ENCODE measurements around the gene LSMEM2. TPM values are rescaled to one million over a fixed set of nuclear protein-coding genes. Genes with fewer than 3 reads are reported as not detected.
"Not testable (repeated sequence)": the region's sequence is repeated elsewhere in the genome, so short reads cannot be mapped to it uniquely, and the experiment has no call there.

The LSMEM2 gene
- total RNA-seq, 1 donor from 2014 or later = not detected

GRCh38 chr3:50303013-50303815 is 24.3 kb downstream of the LSMEM2 start, which contains the start of gene HYAL1:
Gene HYAL1 (minus strand): TSS chr3:50303574. CDS start chr3:50302956, 618 bp downstream.
- intact Hi-C loops (cut with micrococcal nuclease) = no loop called here
- DNase-seq (ENCODE audit: low spot score) = no peak
- Mint-ChIP-seq H3K27ac (no peak within 1 kb of the TSS), H3K27me3 (ENCODE audit: insufficient read depth) (peaks cover 1% of the 10 kb centered on the region), H3K9me3 (no peaks in the 10 kb centered on the region), H3K36me3 (ENCODE audit: low read depth) (no peaks in the 10 kb centered on the region), H3K4me1 (ENCODE audit: low read depth) (peaks cover 12% of the 10 kb centered on the region), H3K4me3 (no peak within 1 kb of the TSS)

- Mint-ChIP-seq H3K27me3 (ENCODE audit: insufficient read depth) (peaks cover 1% of the 10 kb centered on the region), H3K4me1 (ENCODE audit: low read depth) (peaks cover 10% of the 10 kb centered on the region), H3K4me3 (no peak overlapping the region), H3K27ac (no peak overlapping the region), H3K36me3 (ENCODE audit: low read depth) (no peaks in the 10 kb centered on the region), H3K9me3 (no peaks in the 10 kb centered on the region)
- intact Hi-C loops (cut with micrococcal nuclease) = no loop called here
- DNase-seq (ENCODE audit: low spot score) = no peak
These were observed 25.7 kb downstream of the LSMEM2 start for GRCh38 chr3:50304601-50305000.

- H3K36me3 Mint-ChIP-seq (ENCODE audit: low read depth); H3K9me3 Mint-ChIP-seq; H3K27ac Mint-ChIP-seq; H3K4me3 Mint-ChIP-seq; intact Hi-C loops (cut with micrococcal nuclease); H3K4me1 Mint-ChIP-seq (ENCODE audit: low read depth); DNase-seq (ENCODE audit: low spot score); H3K27me3 Mint-ChIP-seq (ENCODE audit: insufficient read depth): not testable (repeated sequence)
These were observed 33.2 kb downstream of the LSMEM2 start for GRCh38 chr3:50312041-50312440.

GRCh38 chr3:50314342-50314741 is 35.5 kb downstream of the LSMEM2 start:
- no peaks in the 10 kb centered on the region for H3K9me3 Mint-ChIP-seq
- DNase-seq (ENCODE audit: low spot score) = no peak
- H3K27me3 Mint-ChIP-seq (ENCODE audit: insufficient read depth) = no peaks in the 10 kb centered on the region
- H3K4me3 Mint-ChIP-seq = no peak overlapping the region
- peaks cover 18% of the 10 kb centered on the region for H3K4me1 Mint-ChIP-seq (ENCODE audit: low read depth)
- no peak overlapping the region for H3K27ac Mint-ChIP-seq
- intact Hi-C loops (cut with micrococcal nuclease) = no loop called here
- peaks cover 16% of the 10 kb centered on the region for H3K36me3 Mint-ChIP-seq (ENCODE audit: low read depth)

GRCh38 chr3:50314816-50315215 is 35.9 kb downstream of the LSMEM2 start:
- intact Hi-C loops (cut with micrococcal nuclease) = no loop called here
- H3K9me3 Mint-ChIP-seq = no peaks in the 10 kb centered on the region
- no peaks in the 10 kb centered on the region for H3K27me3 Mint-ChIP-seq (ENCODE audit: insufficient read depth)
- no peak overlapping the region for H3K4me3 Mint-ChIP-seq
- peaks cover 19% of the 10 kb centered on the region for H3K36me3 Mint-ChIP-seq (ENCODE audit: low read depth)
- H3K4me1 Mint-ChIP-seq (ENCODE audit: low read depth) = peaks cover 19% of the 10 kb centered on the region
- no peak overlapping the region for H3K27ac Mint-ChIP-seq
- no peak for DNase-seq (ENCODE audit: low spot score)

GRCh38 chr3:50316657-50317242 is 37.9 kb downstream of the LSMEM2 start:
- Mint-ChIP-seq H3K9me3 (no peaks in the 10 kb centered on the region), H3K27me3 (ENCODE audit: insufficient read depth) (no peaks in the 10 kb centered on the region), H3K4me3 (no peak overlapping the region), H3K27ac (no peak overlapping the region), H3K36me3 (ENCODE audit: low read depth) (peaks cover 19% of the 10 kb centered on the region), H3K4me1 (ENCODE audit: low read depth) (peaks cover 29% of the 10 kb centered on the region)
- no peak for DNase-seq (ENCODE audit: low spot score)
- intact Hi-C loops (cut with micrococcal nuclease) = no loop called here

GRCh38 chr3:50317300-50317699 is 38.4 kb downstream of the LSMEM2 start:
- no peak overlapping the region for H3K4me3 Mint-ChIP-seq
- peaks cover 29% of the 10 kb centered on the region for H3K4me1 Mint-ChIP-seq (ENCODE audit: low read depth)
- no peaks in the 10 kb centered on the region for H3K27me3 Mint-ChIP-seq (ENCODE audit: insufficient read depth)
- H3K27ac Mint-ChIP-seq = no peak overlapping the region
- no peaks in the 10 kb centered on the region for H3K9me3 Mint-ChIP-seq
- intact Hi-C loops (cut with micrococcal nuclease) = no loop called here
- no peak for DNase-seq (ENCODE audit: low spot score)
- peaks cover 19% of the 10 kb centered on the region for H3K36me3 Mint-ChIP-seq (ENCODE audit: low read depth)

GRCh38 chr3:50318163-50318562 is 39.3 kb downstream of the LSMEM2 start:
- Mint-ChIP-seq H3K9me3 (no peaks in the 10 kb centered on the region), H3K36me3 (ENCODE audit: low read depth) (peaks cover 19% of the 10 kb centered on the region), H3K27ac (no peak overlapping the region), H3K27me3 (ENCODE audit: insufficient read depth) (no peaks in the 10 kb centered on the region), H3K4me3 (peak overlapping the region; percentile 57), H3K4me1 (ENCODE audit: low read depth) (peaks cover 29% of the 10 kb centered on the region)
- DNase-seq (ENCODE audit: low spot score) = no peak
- intact Hi-C loops (cut with micrococcal nuclease) = no loop called here

GRCh38 chr3:50318615-50319014 is 39.7 kb downstream of the LSMEM2 start:
- no peaks in the 10 kb centered on the region for H3K9me3 Mint-ChIP-seq
- H3K27ac Mint-ChIP-seq = no peak overlapping the region
- no peaks in the 10 kb centered on the region for H3K27me3 Mint-ChIP-seq (ENCODE audit: insufficient read depth)
- intact Hi-C loops (cut with micrococcal nuclease) = no loop called here
- peak overlapping the region; percentile 57 for H3K4me3 Mint-ChIP-seq
- H3K36me3 Mint-ChIP-seq (ENCODE audit: low read depth) = peaks cover 19% of the 10 kb centered on the region
- H3K4me1 Mint-ChIP-seq (ENCODE audit: low read depth) = peaks cover 29% of the 10 kb centered on the region
- DNase-seq (ENCODE audit: low spot score) = no peak

GRCh38 chr3:50319181-50319893 is 40.5 kb downstream of the LSMEM2 start:
- peaks cover 29% of the 10 kb centered on the region for H3K4me1 Mint-ChIP-seq (ENCODE audit: low read depth)
- H3K27ac Mint-ChIP-seq = no peak overlapping the region
- intact Hi-C loops (cut with micrococcal nuclease) = no loop called here
- no peak for DNase-seq (ENCODE audit: low spot score)
- H3K4me3 Mint-ChIP-seq = peak overlapping the region; percentile 93
- H3K27me3 Mint-ChIP-seq (ENCODE audit: insufficient read depth) = no peaks in the 10 kb centered on the region
- H3K36me3 Mint-ChIP-seq (ENCODE audit: low read depth) = peaks cover 16% of the 10 kb centered on the region
- no peaks in the 10 kb centered on the region for H3K9me3 Mint-ChIP-seq

- Mint-ChIP-seq H3K9me3 (no peaks in the 10 kb centered on the region), H3K4me3 (peak overlapping the region; percentile 93), H3K4me1 (ENCODE audit: low read depth) (peaks cover 34% of the 10 kb centered on the region), H3K36me3 (ENCODE audit: low read depth) (peaks cover 20% of the 10 kb centered on the region), H3K27ac (no peak overlapping the region), H3K27me3 (ENCODE audit: insufficient read depth) (no peaks in the 10 kb centered on the region)
- intact Hi-C loops (cut with micrococcal nuclease) = loop anchor here (1.0 kb wide), 1 partner anchor 8 kb away; the partner anchor contains the start of gene TUSC2
- no peak for DNase-seq (ENCODE audit: low spot score)
These were observed 41.2 kb downstream of the LSMEM2 start for GRCh38 chr3:50319894-50320625.

GRCh38 chr3:50320853-50321335 is 42.0 kb downstream of the LSMEM2 start:
- Mint-ChIP-seq H3K27ac (peak overlapping the region; percentile 72), H3K9me3 (no peaks in the 10 kb centered on the region), H3K4me1 (ENCODE audit: low read depth) (peaks cover 35% of the 10 kb centered on the region), H3K27me3 (ENCODE audit: insufficient read depth) (no peaks in the 10 kb centered on the region), H3K4me3 (peak overlapping the region; percentile 93), H3K36me3 (ENCODE audit: low read depth) (peaks cover 20% of the 10 kb centered on the region)
- peak; percentile 70 for DNase-seq (ENCODE audit: low spot score)
- intact Hi-C loops (cut with micrococcal nuclease) = loop anchor here (1.0 kb wide), 6 partner anchors 7 to 129 kb away; partner anchors contain the start of genes HYAL3, IFRD2, NAA80 and TMEM115

Data from activated T-helper 1 cell treated with anti-CD3 and anti-CD28 coated beads, Interleukin-12 subunit alpha, Interleukin-12 subunit beta, Interleukin-2, Interleukin-4 antibody, amounts not matched to agents 30 ng/mL and 10 ng/mL and 1 ng/mL, durations not matched to agents 14 hours and 24 hours and 36 hours (primary cell).